ENCODE measurements around the gene TTLL11. TPM values are rescaled to one million over a fixed set of nuclear protein-coding genes. Genes with fewer than 3 reads are reported as not detected.

TTLL11 gene
- total RNA-seq, 1 experiment from 2014 or later, result 13.6 TPM

DNA sequence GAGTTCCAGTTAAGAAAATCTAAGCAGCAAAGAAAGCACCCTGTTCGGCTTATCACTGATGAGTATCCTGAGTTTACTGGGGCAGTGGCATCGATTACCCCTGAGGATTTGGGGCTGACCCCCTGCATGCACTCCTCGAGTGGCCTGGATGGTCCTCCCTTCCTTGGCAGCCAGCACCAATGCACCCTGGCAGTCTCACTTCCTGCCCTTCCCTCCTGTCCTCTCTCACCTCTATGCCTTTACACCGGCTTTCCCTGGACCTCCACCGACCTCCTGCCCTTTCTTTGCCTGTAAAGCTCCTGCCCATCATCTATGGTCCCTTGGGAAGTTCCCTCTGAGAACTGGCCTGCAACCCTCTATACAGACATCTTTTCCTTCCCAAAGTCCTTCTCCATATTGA lies 97.1 kb downstream of the TTLL11 start:
- intact Hi-C loops (cut with micrococcal nuclease), result no loop called here
- no peak overlapping the region for H3K4me3 Mint-ChIP-seq (ENCODE audit: unreplicated experiment)
- TF ChIP-seq, protein P1, sequence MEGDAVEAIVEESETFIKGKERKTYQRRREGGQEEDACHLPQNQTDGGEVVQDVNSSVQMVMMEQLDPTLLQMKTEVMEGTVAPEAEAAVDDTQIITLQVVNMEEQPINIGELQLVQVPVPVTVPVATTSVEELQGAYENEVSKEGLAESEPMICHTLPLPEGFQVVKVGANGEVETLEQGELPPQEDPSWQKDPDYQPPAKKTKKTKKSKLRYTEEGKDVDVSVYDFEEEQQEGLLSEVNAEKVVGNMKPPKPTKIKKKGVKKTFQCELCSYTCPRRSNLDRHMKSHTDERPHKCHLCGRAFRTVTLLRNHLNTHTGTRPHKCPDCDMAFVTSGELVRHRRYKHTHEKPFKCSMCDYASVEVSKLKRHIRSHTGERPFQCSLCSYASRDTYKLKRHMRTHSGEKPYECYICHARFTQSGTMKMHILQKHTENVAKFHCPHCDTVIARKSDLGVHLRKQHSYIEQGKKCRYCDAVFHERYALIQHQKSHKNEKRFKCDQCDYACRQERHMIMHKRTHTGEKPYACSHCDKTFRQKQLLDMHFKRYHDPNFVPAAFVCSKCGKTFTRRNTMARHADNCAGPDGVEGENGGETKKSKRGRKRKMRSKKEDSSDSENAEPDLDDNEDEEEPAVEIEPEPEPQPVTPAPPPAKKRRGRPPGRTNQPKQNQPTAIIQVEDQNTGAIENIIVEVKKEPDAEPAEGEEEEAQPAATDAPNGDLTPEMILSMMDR (IDR thresholded peaks at IDR 0.05; ENCODE audit: unreplicated experiment), result no peak
- no peak overlapping the region for H3K27ac Mint-ChIP-seq (ENCODE audit: low read depth, unreplicated experiment)
- H3K36me3 Mint-ChIP-seq (ENCODE audit: insufficient read depth, unreplicated experiment), result no peaks in the 10 kb centered on the region
- peaks cover 4% of the 10 kb centered on the region for H3K4me1 Mint-ChIP-seq (ENCODE audit: insufficient read depth, unreplicated experiment)
- DNase-seq (ENCODE audit: unreplicated experiment), result no peak
- no peaks in the 10 kb centered on the region for H3K9me3 Mint-ChIP-seq (ENCODE audit: unreplicated experiment)
- H3K27me3 Mint-ChIP-seq (ENCODE audit: insufficient read depth, unreplicated experiment), result no peaks in the 10 kb centered on the region
- POLR2A ChIA-PET, result interaction anchor here (0.5 to 1.1 kb wide), 2 partner anchors 88 to 296 kb away, joined by 3 to 4 read pairs; no protein-coding TSS in a partner anchor
- no TSS peak for BruUV-seq (replicated peaks)
- CTCF ChIA-PET, result interaction anchor here (0.6 to 4.8 kb wide), 14 partner anchors 8 to 450 kb away, joined by 3 to 35 read pairs (median 4); no protein-coding TSS in a partner anchor

DNA sequence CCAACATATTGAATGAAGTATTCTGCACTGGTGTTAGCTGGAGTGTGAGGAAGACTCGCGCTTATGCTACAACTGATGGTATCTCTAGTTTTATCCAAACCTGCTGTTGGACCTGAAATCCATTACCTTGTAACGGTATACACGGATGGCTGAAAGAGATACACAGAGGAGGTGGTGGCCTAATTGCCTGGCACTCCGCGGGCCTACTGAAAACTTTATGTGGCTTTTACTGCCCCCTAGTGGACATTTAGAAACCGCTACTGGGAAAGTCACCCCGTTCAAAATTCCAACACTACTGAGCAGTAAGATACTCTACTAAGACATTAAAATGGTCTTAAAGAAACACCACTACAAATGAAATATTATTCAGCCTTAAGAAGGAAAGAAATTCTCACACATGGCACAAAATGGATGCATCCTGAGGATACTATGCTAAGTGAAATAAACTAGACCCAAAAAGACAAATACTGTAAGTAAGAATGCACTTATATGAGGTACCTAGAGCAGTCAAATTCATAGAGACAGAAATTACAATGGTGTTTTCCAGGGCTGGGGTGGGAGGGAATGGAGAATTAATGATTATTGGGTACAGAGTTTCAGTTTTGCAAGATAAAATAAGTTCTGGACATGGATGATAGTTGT lies 100.4 kb downstream of the TTLL11 start:
- Mint-ChIP-seq H3K36me3 (ENCODE audit: insufficient read depth, unreplicated experiment) (peaks cover 4% of the 10 kb centered on the region), H3K4me1 (ENCODE audit: insufficient read depth, unreplicated experiment) (peaks cover 5% of the 10 kb centered on the region), H3K27ac (ENCODE audit: low read depth, unreplicated experiment) (no peak overlapping the region), H3K4me3 (ENCODE audit: unreplicated experiment) (no peak overlapping the region), H3K27me3 (ENCODE audit: insufficient read depth, unreplicated experiment) (no peaks in the 10 kb centered on the region), H3K9me3 (ENCODE audit: unreplicated experiment) (no peaks in the 10 kb centered on the region)
- intact Hi-C loops (cut with micrococcal nuclease), result loop anchor here (1.0 to 5.0 kb wide), 5 partner anchors 130 to 446 kb away; no protein-coding TSS in a partner anchor
- CTCF ChIA-PET, result interaction anchor here (0.5 to 2.1 kb wide), 15 partner anchors 9 to 458 kb away, joined by 3 to 9 read pairs (median 3); no protein-coding TSS in a partner anchor
- no TSS peak for BruUV-seq (replicated peaks)
- POLR2A ChIA-PET, result no interaction called here
- peak; percentile 83 for DNase-seq (ENCODE audit: unreplicated experiment)
- TF ChIP-seq, protein P1 (IDR thresholded peaks at IDR 0.05; ENCODE audit: unreplicated experiment), result peak; percentile 56

DNA sequence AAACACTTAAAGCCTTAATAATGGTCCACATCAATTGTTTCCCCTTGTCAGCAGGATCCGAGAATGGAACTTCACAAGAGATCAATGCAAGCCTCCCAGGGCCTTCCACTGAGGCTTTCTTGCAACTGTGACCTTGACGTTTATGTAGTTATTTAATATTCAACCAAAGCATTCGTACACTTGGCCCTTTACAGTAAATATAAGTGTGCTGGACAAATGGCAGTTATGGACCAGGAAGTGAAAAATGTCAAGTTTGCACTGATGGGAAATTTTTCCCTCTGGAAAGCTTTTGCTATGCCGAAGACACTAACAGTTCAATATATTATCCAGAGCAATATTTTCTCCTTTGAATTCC lies 101.8 kb downstream of the TTLL11 start:
- DNase-seq (ENCODE audit: unreplicated experiment), result no peak
- intact Hi-C loops (cut with micrococcal nuclease), result loop anchor here (5.0 kb wide), 1 partner anchor 129 kb away; no protein-coding TSS in a partner anchor
- Mint-ChIP-seq H3K36me3 (ENCODE audit: insufficient read depth, unreplicated experiment) (peaks cover 9% of the 10 kb centered on the region), H3K4me1 (ENCODE audit: insufficient read depth, unreplicated experiment) (peaks cover 5% of the 10 kb centered on the region), H3K27me3 (ENCODE audit: insufficient read depth, unreplicated experiment) (no peaks in the 10 kb centered on the region), H3K27ac (ENCODE audit: low read depth, unreplicated experiment) (no peak overlapping the region), H3K4me3 (ENCODE audit: unreplicated experiment) (no peak overlapping the region), H3K9me3 (ENCODE audit: unreplicated experiment) (no peaks in the 10 kb centered on the region)
- ChIA-PET CTCF (interaction anchor here (0.6 to 3.2 kb wide), 10 partner anchors 15 to 446 kb away, joined by 3 to 24 read pairs (median 4); no protein-coding TSS in a partner anchor), POLR2A (no interaction called here)
- TF ChIP-seq, protein P1 (IDR thresholded peaks at IDR 0.05; ENCODE audit: unreplicated experiment), result no peak
- no TSS peak for BruUV-seq (replicated peaks)

DNA sequence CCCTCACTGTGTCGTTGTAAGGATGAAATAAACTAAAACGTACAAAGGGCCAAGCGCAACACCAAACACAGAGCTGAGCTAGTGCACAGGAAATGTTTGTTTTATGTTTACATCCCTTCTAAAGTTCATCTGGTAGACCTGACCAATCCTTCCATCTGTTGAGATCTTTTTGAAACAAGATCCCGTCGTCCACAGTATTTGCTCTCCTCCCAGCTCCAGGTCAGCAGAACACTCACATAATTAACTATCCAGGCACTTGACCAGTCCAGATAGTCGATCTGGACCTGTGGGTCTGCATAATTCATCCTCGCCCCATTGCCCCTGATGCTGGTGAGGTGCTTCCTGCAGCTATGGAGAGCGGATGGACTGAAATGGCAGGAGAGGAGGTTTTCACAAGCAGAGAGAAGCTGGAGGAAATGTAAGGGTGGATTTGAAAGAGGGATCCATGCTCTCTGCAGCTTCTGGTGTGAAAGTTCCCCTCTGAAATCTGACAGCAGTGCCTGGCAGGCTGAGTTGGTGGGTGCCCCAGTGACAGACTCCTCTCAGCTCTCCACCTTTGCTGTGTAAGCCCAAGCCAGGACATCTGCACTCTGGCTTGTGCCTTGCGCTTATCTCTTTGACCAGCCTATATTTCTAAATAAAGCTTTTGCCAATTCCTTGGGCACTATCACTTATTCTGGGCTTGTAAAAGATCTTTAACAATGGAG lies 102.4 kb downstream of the TTLL11 start:
- CTCF ChIA-PET, result interaction anchor here (0.6 to 3.2 kb wide), 15 partner anchors 14 to 445 kb away, joined by 3 to 24 read pairs (median 4); no protein-coding TSS in a partner anchor
- H3K9me3 Mint-ChIP-seq (ENCODE audit: unreplicated experiment), result no peaks in the 10 kb centered on the region
- peaks cover 5% of the 10 kb centered on the region for H3K4me1 Mint-ChIP-seq (ENCODE audit: insufficient read depth, unreplicated experiment)
- POLR2A ChIA-PET, result interaction anchor here (0.5 kb wide), 1 partner anchor 256 kb away, joined by 3 read pairs; no protein-coding TSS in a partner anchor
- no TSS peak for BruUV-seq (replicated peaks)
- peaks cover 9% of the 10 kb centered on the region for H3K36me3 Mint-ChIP-seq (ENCODE audit: insufficient read depth, unreplicated experiment)
- TF ChIP-seq, protein P1 (IDR thresholded peaks at IDR 0.05; ENCODE audit: unreplicated experiment), result no peak
- intact Hi-C loops (cut with micrococcal nuclease), result loop anchor here (5.0 kb wide), 1 partner anchor 128 kb away; no protein-coding TSS in a partner anchor
- no peak overlapping the region for H3K27ac Mint-ChIP-seq (ENCODE audit: low read depth, unreplicated experiment)
- H3K4me3 Mint-ChIP-seq (ENCODE audit: unreplicated experiment), result no peak overlapping the region
- H3K27me3 Mint-ChIP-seq (ENCODE audit: insufficient read depth, unreplicated experiment), result no peaks in the 10 kb centered on the region
- DNase-seq (ENCODE audit: unreplicated experiment), result no peak
